Measurements from ENCODE around the gene SH3BGRL3.

DNA sequence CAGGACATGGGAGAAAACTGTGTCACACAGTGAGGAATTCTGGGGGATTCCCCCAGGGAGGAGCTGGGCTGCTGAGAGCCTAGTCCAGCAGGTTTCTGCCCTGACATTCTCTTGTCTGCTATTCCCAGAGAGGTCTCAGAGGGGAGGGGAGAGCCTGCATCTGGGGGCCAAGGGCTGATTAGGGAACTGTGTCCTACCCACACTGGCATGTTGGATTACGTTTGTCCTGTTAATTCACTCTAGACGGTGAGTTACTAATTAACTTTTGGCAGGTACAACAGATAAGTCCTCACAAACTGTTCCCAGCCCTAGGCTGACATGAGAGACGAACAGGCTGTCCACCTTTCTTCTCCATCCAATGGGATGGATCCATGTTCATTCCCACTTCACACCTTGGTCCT, 2.6 kb upstream of the SH3BGRL3 start:
- TF ChIP-seq EP300 (IDR thresholded peaks at IDR 0.05) (no peak), CTCF (IDR thresholded peaks at IDR 0.05) (no peak), POLR2A (IDR thresholded peaks at IDR 0.05) (peak in 1 of 2 donors; percentile 22)
